Erythroblast (primary cell): ENCODE results near the gene RFC1.

ENCODE experiments used
- GATA1 ChIP-seq: IDR thresholded peaks from 2 replicates; pipeline ENCODE4 v1.6.1; 2011; ENCODE audit warnings: low read depth, mild to moderate bottlenecking, control low read depth, low read length, moderate library complexity
- POLR2A ChIP-seq: IDR thresholded peaks from 2 replicates; pipeline ENCODE4 v1.6.1; 2011; ENCODE audit warnings: mild to moderate bottlenecking, low read length

GRCh38 chr4:39305912-39306677 lies 60.1 kb downstream of the RFC1 start:
- TF ChIP-seq POLR2A (no peak), GATA1 (no peak)
